OCI-LY7 (cell line): ENCODE measurements around the gene STPG4. TPM values are rescaled to one million over a fixed set of nuclear protein-coding genes. Genes with fewer than 3 reads are reported as not detected.
A peak's percentile ranks its signal among the peaks of the same experiment; 100 is the strongest.

Experiments
- BruUV-seq: library from RNA; stranded (reverse); fragments of 400-500 nt; replicated peaks from 2 replicates; lab custom pipeline; 2021; lab: Mats Ljungman, UMichigan
- CTCF ChIA-PET: fragments of 300-600 bp; sonication (Branson Sonifier 250); formaldehyde crosslinking; loops from one replicate; lab custom pipeline; 2022; ENCODE audit warnings: antibody characterized with exemption; ENCODE audit not compliant: unreplicated experiment; lab: Charles Lee
- POLR2A ChIA-PET: fragments of 300-600 bp; sonication (Branson Sonifier 250); formaldehyde crosslinking; loops from one replicate; lab custom pipeline; 2022; ENCODE audit warnings: antibody characterized with exemption; lab: Charles Lee
- DNase-seq: peaks from one replicate; pipeline ENCODE4 v3.0.0-alpha.2; 2015; ENCODE audit warnings: low spot score
- H2AFZ ChIP-seq: fragments of 200-600 bp; sonication (generic), shearing (Covaris generic); 2 replicates; pipeline ENCODE4 v1.6.1; 2014; ENCODE audit warnings: mild to moderate bottlenecking, antibody characterized with exemption, low read length, moderate library complexity
- H3K27ac ChIP-seq: fragments of 200-600 bp; sonication (generic); 2 replicates; pipeline ENCODE4 v1.5.1; 2014; ENCODE audit warnings: mixed run types, low read depth, mild to moderate bottlenecking, moderate library complexity, low read length, inconsistent platforms; ENCODE audit not compliant: poor library complexity, severe bottlenecking
- H3K36me3 ChIP-seq: fragments of 200-600 bp; sonication (generic); 2 replicates; pipeline ENCODE4 v1.6.1; 2014; ENCODE audit warnings: mild to moderate bottlenecking, antibody characterized with exemption, low read length, moderate library complexity, mixed read lengths; ENCODE audit not compliant: insufficient read depth
- H3K4me1 ChIP-seq: fragments of 200-600 bp; sonication (generic); 2 replicates; pipeline ENCODE4 v1.5.1; 2014; ENCODE audit warnings: mild to moderate bottlenecking, low read length; ENCODE audit not compliant: insufficient read depth, poor library complexity, severe bottlenecking
- H3K4me2 ChIP-seq: fragments of 200-600 bp; sonication (generic); 2 replicates; pipeline ENCODE4 v1.6.1; 2014; ENCODE audit warnings: mild to moderate bottlenecking, low read length
- H3K4me3 ChIP-seq: fragments of 200-600 bp; sonication (generic); 2 replicates; pipeline ENCODE4 v1.5.1; 2014; ENCODE audit warnings: mild to moderate bottlenecking, low read depth, low read length; ENCODE audit not compliant: poor library complexity, severe bottlenecking
- H3K79me2 ChIP-seq: fragments of 200-600 bp; sonication (generic); 2 replicates; pipeline ENCODE4 v1.6.1; 2016; ENCODE audit warnings: low read depth, mild to moderate bottlenecking, low read length, moderate library complexity, mixed read lengths; ENCODE audit not compliant: insufficient read depth
- H3K9me2 ChIP-seq: fragments of 200-600 bp; sonication (generic); 2 replicates; pipeline ENCODE4 v1.6.1; 2016; ENCODE audit warnings: mild to moderate bottlenecking, low read length, mixed read lengths; ENCODE audit not compliant: insufficient read depth
- H3K9me3 ChIP-seq: fragments of 200-600 bp; sonication (generic); 2 replicates; pipeline ENCODE4 v1.6.1; 2014; ENCODE audit warnings: mild to moderate bottlenecking, mixed run types, low read length, mixed read lengths
- H4K20me1 ChIP-seq: fragments of 200-600 bp; sonication (generic); 2 replicates; pipeline ENCODE4 v1.6.1; 2014; ENCODE audit warnings: mild to moderate bottlenecking, antibody characterized with exemption, low read length, moderate library complexity, mixed read lengths; ENCODE audit not compliant: insufficient read depth
- EZH2phosphoT487 ChIP-seq: fragments of 200-600 bp; sonication (generic); IDR thresholded peaks from 2 replicates; pipeline ENCODE4 v1.6.1; 2018; ENCODE audit warnings: low read depth, borderline replicate concordance, mild to moderate bottlenecking, mixed run types, antibody characterized with exemption, low read length, moderate library complexity, mixed read lengths
- intact Hi-C: fragments of 100-400 bp; cut with micrococcal nuclease; formaldehyde crosslinking; loops from one replicate; pipeline ENCODE4 v1.10.0; 2022; ENCODE audit not compliant: unreplicated experiment
- total RNA-seq, 2 experiments: library from RNA; depleted of rRNA in 1 of 2; stranded (reverse); fragments of >200 nt in 1 of 2; shearing (Covaris generic) in 1 of 2; gene quantifications; 2 replicates each; pipeline ENCODE4 v1.2.3, GENCODE V29; 2014 to 2022
- TF ChIP-seq, protein P1 (sequence below): fragments of 200-600 bp; sonication (generic); conservative IDR thresholded peaks from 2 replicates; pipeline ENCODE4 v1.5.1; 2014; ENCODE audit warnings: mild to moderate bottlenecking, antibody characterized with exemption, low read length, moderate library complexity, mixed read lengths

The STPG4 gene
- total RNA-seq, 2 experiments from 2014 or later, result 0.68 TPM; not detected in 1

DNA sequence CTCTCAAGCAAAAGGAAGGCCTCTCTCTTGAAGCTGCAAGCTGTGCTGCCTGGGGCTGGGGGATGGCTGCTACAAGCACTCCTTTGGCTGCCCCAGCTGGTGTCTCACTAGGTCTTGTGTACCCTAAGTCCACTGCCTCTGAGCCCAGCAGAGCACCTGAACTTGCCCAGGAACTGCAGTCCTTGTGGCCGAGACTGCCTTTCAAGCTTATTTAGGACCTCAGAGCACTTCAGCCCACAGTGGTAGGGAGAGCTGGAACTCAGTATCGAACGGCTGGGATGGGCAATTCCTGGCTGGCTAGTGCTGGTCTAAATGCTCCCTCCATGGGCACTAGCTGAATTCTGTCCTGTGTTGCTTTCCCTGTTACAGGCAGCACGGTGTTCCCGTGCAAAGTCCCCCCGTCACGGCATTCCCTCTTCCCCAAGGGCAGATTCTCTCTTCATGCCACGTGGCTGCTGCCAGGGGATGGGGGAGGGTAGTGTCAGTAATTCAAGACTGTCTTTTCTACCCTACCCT, 25.9 kb downstream of the STPG4 start:
- no peaks in the 10 kb centered on the region for H3K9me3 ChIP-seq
- no peaks in the 10 kb centered on the region for H3K79me2 ChIP-seq
- CTCF ChIA-PET, result no interaction called here
- no peak overlapping the region for H3K4me2 ChIP-seq
- H4K20me1 ChIP-seq, result no peaks in the 10 kb centered on the region
- H3K9me2 ChIP-seq, result no peaks in the 10 kb centered on the region
- no peaks in the 10 kb centered on the region for H3K36me3 ChIP-seq
- POLR2A ChIA-PET, result no interaction called here
- no peak overlapping the region for H3K4me3 ChIP-seq
- no peak for DNase-seq
- intact Hi-C loops, result no loop called here
- BruUV-seq, result no TSS peak
- no peak overlapping the region for H2AFZ ChIP-seq
- no peaks in the 10 kb centered on the region for H3K4me1 ChIP-seq
- TF ChIP-seq EZH2phosphoT487, result no peak
- TF ChIP-seq, protein P1, sequence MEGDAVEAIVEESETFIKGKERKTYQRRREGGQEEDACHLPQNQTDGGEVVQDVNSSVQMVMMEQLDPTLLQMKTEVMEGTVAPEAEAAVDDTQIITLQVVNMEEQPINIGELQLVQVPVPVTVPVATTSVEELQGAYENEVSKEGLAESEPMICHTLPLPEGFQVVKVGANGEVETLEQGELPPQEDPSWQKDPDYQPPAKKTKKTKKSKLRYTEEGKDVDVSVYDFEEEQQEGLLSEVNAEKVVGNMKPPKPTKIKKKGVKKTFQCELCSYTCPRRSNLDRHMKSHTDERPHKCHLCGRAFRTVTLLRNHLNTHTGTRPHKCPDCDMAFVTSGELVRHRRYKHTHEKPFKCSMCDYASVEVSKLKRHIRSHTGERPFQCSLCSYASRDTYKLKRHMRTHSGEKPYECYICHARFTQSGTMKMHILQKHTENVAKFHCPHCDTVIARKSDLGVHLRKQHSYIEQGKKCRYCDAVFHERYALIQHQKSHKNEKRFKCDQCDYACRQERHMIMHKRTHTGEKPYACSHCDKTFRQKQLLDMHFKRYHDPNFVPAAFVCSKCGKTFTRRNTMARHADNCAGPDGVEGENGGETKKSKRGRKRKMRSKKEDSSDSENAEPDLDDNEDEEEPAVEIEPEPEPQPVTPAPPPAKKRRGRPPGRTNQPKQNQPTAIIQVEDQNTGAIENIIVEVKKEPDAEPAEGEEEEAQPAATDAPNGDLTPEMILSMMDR, result no peak
- no peak overlapping the region for H3K27ac ChIP-seq

DNA sequence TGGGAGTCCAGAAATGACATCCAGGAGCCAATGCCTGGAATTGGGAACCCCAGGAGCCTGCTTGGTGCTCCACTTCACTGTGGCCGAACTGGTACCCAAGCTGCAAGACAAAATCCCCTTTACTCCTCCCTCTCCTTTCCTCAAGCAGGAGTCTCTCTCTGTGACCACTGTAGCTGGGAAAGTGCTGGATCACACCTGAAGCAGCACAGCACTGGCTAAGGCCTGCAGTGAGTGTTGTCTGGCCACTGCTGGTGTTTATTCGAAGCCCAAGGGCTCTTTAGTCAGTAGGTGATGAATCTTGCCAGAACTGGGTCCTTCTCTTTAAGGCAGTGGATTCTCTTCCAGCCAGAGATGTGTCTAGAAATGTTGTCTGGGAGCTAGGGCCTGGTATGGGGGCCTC, 26.4 kb downstream of the STPG4 start:
- H3K4me2 ChIP-seq, result no peak overlapping the region
- intact Hi-C loops, result no loop called here
- no peak overlapping the region for H3K4me3 ChIP-seq
- no peaks in the 10 kb centered on the region for H4K20me1 ChIP-seq
- no peak overlapping the region for H3K27ac ChIP-seq
- H3K9me3 ChIP-seq, result no peaks in the 10 kb centered on the region
- no peaks in the 10 kb centered on the region for H3K4me1 ChIP-seq
- no peaks in the 10 kb centered on the region for H3K9me2 ChIP-seq
- CTCF ChIA-PET, result no interaction called here
- no peak overlapping the region for H2AFZ ChIP-seq
- DNase-seq, result no peak
- POLR2A ChIA-PET, result no interaction called here
- no peak for TF ChIP-seq EZH2phosphoT487
- TF ChIP-seq, protein P1, result no peak
- H3K79me2 ChIP-seq, result no peaks in the 10 kb centered on the region
- no peaks in the 10 kb centered on the region for H3K36me3 ChIP-seq
- no TSS peak for BruUV-seq

DNA sequence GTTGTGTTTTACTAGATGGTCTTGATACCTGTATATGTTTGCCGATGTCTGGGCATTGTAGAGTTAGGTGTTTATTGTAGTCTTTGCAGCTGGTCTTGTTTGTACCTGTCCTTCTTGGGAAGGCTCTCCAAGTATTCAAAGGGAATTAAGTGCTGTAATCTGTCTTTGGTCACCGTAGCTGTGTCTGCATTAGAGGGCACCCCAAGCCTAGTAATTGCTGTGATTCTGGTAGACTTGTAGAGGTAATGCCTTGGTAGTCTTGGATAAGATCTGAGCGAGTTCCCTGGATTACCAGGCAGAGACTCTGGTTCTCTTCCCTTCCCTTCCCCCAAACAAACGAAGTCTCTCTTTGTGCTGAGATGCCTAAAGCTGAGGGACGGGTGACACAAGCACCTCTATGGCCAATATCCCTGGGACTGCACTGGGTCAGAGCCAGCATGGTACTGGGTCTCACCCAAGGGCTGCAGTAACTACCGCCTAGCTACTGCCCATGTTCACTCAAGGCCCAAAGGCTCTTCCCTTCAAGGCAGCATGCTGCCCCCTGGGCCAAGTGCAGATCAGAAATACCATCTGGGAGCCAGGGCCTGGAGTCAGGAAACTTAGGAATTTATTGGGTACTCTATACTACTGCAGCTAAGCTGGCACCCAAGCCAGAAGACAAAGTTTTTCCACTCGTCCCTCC, 27.1 kb downstream of the STPG4 start:
- Histone ChIP-seq H3K9me3 (no peaks in the 10 kb centered on the region), H3K27ac (no peak overlapping the region), H3K9me2 (no peaks in the 10 kb centered on the region), H4K20me1 (no peaks in the 10 kb centered on the region), H3K4me3 (no peak overlapping the region), H3K4me1 (no peaks in the 10 kb centered on the region), H2AFZ (no peak overlapping the region), H3K36me3 (no peaks in the 10 kb centered on the region), H3K79me2 (no peaks in the 10 kb centered on the region), H3K4me2 (no peak overlapping the region)
- CTCF ChIA-PET, result no interaction called here
- POLR2A ChIA-PET, result no interaction called here
- no peak for TF ChIP-seq EZH2phosphoT487
- TF ChIP-seq, protein P1, result 0 out of 2 replicates have a peak, but pooled peaks have one; percentile 25
- DNase-seq, result no peak
- intact Hi-C loops, result no loop called here
- BruUV-seq, result no TSS peak
